RCC 7860 (cell line): ENCODE measurements around the gene CPLANE2.
A peak's percentile ranks its signal among the peaks of the same experiment; 100 is the strongest.
"Not testable (repeated sequence)": the region's sequence is repeated elsewhere in the genome, so short reads cannot be mapped to it uniquely, and the experiment has no call there.

Experiments
- DNase-seq: peaks from one replicate; pipeline ENCODE4 v3.0.0-alpha.2; 2015; ENCODE audit warnings: low spot score
- FAIRE-seq: peaks from 2 replicates; lab custom pipeline; 2012; peaks lifted over from hg19 to GRCh38; lab: Jason Lieb, UNC

CPLANE2 gene

GRCh38 chr1:16249596-16250241 lies 12.7 kb upstream of the CPLANE2 start:
- FAIRE-seq (no peak), DNase-seq (no peak)

- DNase-seq, result peak; percentile 37
- FAIRE-seq, result no peak
Observed at GRCh38 chr1:16248603-16249516, 11.9 kb upstream of the CPLANE2 start.

DNA sequence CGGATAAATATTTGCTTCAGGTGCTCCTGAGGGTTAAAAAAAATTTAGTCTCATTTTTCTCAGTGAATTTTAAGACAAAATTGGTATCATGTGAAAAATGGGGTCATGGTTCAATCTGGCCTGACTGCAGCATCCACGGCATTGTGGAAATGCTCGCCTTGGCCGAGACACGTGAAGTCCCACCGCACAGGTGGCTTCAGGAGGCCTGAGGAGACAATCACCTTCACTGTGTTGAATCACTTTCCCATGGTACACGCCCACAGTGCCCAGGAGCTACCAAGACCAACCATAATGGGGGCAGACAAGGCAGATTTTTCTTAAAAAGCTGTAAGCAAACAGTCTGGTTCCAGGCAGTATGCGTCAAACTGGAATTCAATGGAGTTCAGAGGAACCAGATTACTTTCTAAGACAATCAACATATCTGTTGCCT lies 11.0 kb upstream of the CPLANE2 start:
- FAIRE-seq (no peak), DNase-seq (no peak)

DNA sequence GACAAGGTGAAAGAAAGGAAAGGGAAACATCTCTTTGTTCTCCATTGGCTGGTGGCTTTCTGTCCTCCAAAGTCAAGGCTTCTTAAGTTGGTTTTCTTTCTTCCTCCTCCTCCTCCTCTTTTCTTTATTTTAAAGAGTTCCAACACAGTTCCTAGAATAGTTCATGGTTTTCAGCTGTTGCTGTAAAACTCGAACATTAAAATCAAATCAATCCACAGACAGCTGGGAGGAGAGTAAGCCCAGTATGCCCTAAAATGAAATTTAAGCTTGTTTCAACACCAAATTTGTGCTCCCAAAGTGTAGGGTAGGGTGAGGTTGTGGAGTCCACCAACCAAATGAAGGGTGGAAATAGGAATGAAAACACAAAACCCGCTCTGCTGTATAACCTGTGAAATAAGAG lies 10.5 kb upstream of the CPLANE2 start:
- FAIRE-seq (no peak), DNase-seq (no peak)

GRCh38 chr1:16246961-16247360 lies 10.0 kb upstream of the CPLANE2 start:
- no peak for DNase-seq
- no peak for FAIRE-seq

DNA sequence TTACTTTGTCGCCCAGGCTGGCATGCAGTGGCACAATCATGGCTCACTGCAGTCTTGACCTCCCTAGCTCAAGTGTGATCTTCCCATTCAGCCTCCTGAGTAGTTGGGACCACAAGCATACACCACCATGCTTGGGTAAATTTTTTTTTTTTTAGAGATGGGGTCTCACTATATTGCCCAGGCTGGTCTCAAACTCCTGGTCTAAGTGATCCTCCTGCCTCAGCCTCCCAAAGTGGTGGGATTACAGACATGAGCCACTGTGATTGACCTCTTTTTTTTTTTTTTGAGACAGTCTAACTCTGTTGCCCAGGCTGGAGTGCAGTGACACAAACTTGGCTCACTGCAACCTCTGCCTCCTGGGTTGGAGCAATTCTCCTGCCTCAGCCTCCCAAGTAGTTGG lies 9.3 kb upstream of the CPLANE2 start:
- not testable (repeated sequence) for DNase-seq, FAIRE-seq

DNA sequence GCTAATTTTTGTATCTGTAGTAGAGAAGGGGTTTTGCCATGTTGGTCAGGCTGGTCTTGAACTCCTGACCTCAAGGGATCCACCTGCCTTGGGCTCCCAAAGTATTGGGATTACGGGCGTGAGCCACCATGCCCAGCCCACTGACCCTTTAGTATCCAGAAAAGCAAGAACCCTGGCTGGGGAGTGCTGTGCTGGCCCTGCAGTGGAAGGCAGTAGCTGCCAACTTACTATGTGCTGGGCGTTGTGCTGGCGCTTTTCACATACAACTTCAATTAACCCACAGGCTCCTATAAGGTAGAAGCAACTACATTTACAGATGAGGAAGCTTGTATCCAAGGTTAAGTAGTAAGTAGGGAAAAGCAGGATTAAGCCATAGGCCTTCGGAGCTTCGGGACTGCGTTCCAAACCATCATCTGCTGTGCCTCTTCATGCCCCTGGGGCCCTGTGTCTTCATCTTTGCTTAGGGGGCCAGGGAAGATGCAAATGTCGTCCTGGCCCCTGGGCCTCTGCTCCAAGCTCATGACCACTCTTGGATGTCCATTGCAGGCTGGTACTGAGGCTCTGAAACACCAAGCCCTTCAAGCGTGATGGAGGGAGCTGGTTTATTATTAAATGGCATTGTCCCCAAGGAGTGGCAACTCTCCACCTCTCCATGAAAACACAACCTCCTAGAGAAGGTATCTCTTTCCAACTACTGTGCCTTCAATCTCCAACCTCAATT lies 8.7 kb upstream of the CPLANE2 start:
- FAIRE-seq (no peak), DNase-seq (no peak)

- no peak for FAIRE-seq
- DNase-seq, result no peak
Observed at GRCh38 chr1:16244650-16245285, 7.8 kb upstream of the CPLANE2 start.

GRCh38 chr1:16243936-16244649 lies 7.1 kb upstream of the CPLANE2 start:
- DNase-seq (peak; percentile 62), FAIRE-seq (peak; percentile 63)

DNA sequence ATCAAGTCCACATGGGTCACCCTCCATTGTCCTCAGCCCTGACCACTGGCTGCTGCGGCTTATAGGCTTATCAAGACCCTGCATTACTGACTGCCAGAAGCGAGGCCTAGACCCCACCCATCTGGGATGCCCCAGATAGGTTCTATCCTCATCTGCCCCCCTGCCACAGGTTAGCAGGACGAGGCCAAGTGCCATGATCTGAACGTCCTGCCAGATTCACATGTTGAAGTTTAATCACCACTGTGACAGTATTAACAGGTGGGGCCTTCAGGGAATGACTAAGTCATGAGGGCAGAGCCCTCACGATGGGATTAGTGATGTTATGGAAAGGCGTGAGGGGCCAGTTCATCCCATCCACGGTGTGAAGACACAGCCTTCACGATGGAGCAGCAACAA lies 6.2 kb upstream of the CPLANE2 start:
- DNase-seq, result no peak
- no peak for FAIRE-seq

DNA sequence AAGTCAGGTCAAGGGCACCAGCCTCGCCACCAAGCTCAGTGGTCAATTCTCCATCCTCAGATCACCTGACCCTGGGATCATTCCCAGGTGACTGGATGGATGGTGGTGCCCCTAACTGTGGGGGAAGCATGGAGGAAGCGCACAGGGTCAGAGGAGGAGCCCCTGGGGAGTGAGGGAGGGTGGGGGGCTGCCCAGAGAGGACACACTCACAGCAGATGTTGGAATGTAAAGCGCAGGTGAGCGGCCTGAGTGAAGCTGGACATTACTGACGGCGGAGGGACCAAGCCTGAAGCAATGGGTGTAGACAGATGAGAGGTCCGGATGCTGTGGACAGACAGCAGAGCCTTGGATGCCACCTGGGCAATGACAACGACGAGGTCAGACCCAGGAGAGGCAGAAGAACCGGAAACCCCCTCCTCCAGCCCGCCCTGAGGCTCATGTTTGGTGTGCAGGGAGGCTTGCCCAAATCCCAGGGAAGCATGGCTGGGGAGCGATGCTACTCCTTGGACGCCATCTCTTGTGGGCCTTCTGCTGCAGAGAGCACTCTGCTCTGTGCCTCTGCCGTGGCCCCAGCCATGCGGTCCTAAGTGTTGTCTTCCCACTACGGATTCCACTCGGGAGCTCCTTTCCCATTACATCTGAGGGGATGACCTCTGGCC lies 5.7 kb upstream of the CPLANE2 start:
- DNase-seq (no peak), FAIRE-seq (no peak)

- DNase-seq, result no peak
- no peak for FAIRE-seq
Observed at GRCh38 chr1:16241221-16241708, 4.3 kb upstream of the CPLANE2 start.

GRCh38 chr1:16239972-16240491 lies 3.0 kb upstream of the CPLANE2 start:
- DNase-seq (no peak), FAIRE-seq (no peak)

- no peak for FAIRE-seq
Observed at GRCh38 chr1:16237343-16237830, 404 bp upstream of the CPLANE2 start.

DNA sequence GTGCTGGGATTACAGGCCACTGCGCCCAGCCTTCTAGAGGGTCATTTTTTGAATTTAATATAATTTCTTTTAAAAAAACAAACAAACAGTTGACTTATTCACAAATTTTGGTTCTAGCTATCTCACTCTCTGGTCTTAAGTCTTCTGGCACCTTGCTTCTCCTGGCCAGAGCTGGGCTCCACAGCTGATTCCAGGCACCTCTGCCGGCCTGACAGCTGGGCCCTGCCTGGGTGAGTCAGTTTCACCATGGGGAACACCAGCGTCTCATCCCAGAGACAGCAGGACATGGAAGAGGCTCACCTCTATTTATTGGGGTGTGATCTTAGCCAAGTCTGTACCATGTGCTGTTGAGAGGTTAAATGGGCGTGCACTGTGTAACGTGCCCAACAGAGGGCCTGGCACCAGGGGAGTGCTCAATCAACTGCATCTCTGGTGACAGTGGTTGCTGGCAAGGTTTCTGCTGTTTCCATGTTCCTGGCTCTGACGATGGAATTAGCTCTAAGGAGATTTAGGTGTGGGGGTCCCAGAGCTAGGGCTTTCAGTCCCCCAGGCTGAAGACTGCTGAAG lies 956 bp downstream of the CPLANE2 start:
- peak; percentile 44 for DNase-seq
- peak; percentile 42 for FAIRE-seq

More at GRCh38 chr1:16237343-16237830, 404 bp upstream of the CPLANE2 start:
- DNase-seq, result no peak

DNA sequence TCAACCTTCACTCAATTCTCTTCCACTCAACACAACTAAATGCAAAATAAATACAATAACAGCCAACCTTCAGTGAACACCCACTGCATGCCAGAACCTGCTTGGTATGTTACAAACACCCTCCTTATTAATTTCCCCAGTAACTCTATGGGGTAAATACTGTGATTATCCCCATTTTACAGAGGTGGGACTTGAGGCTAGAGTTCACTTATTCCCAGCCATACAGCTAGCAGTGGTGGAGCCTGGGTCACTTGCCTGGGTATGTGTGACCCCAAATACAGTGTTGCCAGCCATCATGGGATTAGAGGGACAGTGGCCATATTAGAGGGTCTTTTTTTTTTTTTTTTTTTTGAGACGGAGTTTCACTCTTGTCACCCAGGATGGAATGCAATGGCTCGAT lies 1.6 kb downstream of the CPLANE2 start:
- DNase-seq, result no peak
- no peak for FAIRE-seq

DNA sequence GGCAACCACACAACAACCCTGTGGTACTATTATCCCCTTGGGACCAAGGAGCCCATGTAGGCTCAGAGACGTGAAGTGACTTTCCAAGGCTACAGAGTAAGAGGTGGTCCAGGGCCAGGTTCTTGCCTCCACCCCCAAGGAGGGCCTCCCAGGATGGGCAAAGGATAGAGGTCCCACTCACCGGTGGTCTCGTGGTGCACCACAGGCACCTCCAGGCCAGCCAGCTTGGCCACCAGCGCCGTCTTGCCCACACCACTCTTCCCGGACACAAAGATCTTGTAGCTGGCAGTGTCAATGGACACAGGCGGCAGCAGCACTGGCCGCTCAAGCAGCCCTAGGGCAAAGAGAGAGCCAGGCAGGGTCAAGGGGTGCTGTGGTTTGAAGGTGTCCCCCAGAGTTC lies 3.6 kb downstream of the CPLANE2 start:
- DNase-seq (no peak), FAIRE-seq (no peak)

DNA sequence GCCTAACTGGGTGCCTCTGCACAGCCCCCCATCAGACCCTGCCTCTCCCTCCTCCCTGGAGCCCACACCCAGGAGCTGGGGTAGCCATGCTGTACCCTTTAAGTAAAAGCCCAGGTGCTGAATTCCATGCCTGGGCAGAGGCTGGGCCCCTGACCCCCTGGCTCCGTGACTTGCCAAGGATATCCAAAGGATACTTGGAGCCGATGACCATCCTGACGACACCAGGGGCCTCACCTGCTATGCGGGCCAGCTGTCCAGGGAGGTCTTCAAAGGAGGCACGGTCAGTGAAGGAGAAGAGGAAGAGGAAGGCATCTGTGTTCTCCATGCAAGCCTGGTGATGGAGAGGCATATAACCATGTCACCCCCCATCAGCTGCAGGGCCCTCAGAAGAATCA lies 4.7 kb downstream of the CPLANE2 start:
- no peak for FAIRE-seq
- no peak for DNase-seq
